Thyroid gland (tissue), 4 donors: ENCODE measurements around the gene CAMK1.

Source experiments
- CTCF ChIP-seq, 6 experiments: fragments of 200-600 bp in 3 of 6; fragments of 450-650 bp in 3 of 6; sonication (generic) in 3 of 6; IDR thresholded peaks; one replicate each; pipeline ENCODE4 v1.5.1; 2016 to 2019; ENCODE audit warnings: antibody characterized with exemption in 6 of 6, mild to moderate bottlenecking in 2 of 6, inconsistent platforms in 1 of 6, moderate library complexity in 1 of 6
- POLR2A ChIP-seq, 2 donors: fragments of 450-650 bp; IDR thresholded peaks; one replicate each; pipeline ENCODE4 v1.6.1; 2017; ENCODE audit warnings: antibody characterized with exemption in 2 of 2, mild to moderate bottlenecking in 2 of 2, moderate library complexity in 1 of 2

GRCh38 chr3:9786825-9787669 lies 17.3 kb upstream of the CAMK1 start:
- TF ChIP-seq CTCF (IDR thresholded peaks at IDR 0.05) (no peak), POLR2A (IDR thresholded peaks at IDR 0.05) (no peak)
